AG20443 (cell line): ENCODE data around the gene PIR.

Source experiments
- DNase-seq: peaks from one replicate; pipeline ENCODE4 v3.0.0; 2012; ENCODE audit warnings: low spot score, mixed read lengths

The PIR gene

GRCh38 chrX:15483891-15484290 is 9.2 kb downstream of the PIR start:
- DNase-seq, result no peak

- no peak for DNase-seq
Observed at GRCh38 chrX:15475486-15475885, 17.6 kb downstream of the PIR start.

DNA sequence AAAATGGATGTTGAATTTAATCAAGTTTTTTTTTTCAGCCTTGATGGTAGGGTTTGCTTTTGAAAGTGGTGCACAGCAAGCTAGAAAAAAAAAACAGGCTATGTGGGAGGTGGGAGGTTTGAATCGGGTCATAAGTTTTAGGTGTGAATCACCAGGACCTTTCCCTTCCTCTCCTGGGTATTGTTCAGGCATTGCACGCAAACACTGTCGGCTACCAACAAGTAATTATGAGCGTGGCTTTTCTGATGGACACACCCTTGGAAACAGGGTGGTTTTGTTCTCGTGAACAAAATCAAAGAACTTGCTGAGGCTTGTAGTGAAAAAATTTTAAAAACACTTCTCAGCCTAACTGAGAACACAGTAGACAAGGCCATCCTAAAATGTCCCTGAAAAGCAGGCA is 18.1 kb downstream of the PIR start:
- peak; percentile 29 for DNase-seq

- DNase-seq, result no peak
Observed at GRCh38 chrX:15474028-15474427, 19.1 kb downstream of the PIR start.

DNA sequence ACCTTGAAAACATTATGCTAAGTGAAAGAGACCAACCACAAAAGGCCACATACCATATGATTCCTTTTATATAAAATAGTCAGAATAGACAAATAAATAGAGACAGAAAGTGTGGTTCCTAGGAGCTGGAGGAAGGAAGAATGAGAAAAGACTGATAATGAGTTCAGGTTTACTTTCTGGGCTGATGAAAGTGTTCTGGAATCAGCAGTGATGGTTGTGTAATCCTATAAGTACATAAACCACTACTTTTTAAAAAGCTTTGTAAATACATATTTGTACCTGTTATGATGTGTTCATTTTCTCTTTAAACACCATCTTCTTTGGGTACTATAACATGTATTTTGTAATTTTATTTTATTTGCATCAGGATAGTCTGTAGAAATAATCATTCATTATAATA is 20.6 kb downstream of the PIR start:
- DNase-seq, result no peak

- DNase-seq, result peak; percentile 26
Observed at GRCh38 chrX:15471028-15471427, 22.1 kb downstream of the PIR start.

- no peak for DNase-seq
Observed at GRCh38 chrX:15469613-15470012, 23.5 kb downstream of the PIR start.

- DNase-seq, result peak; percentile 39
Observed at GRCh38 chrX:15468036-15468435, 25.1 kb downstream of the PIR start.

GRCh38 chrX:15465896-15466651 is 27.1 kb downstream of the PIR start:
- DNase-seq, result no peak

- DNase-seq, result peak; percentile 7
Observed at GRCh38 chrX:15465347-15465746, 27.8 kb downstream of the PIR start.

GRCh38 chrX:15464704-15465103 is 28.4 kb downstream of the PIR start:
- DNase-seq, result no peak

GRCh38 chrX:15451913-15452312 is 41.2 kb downstream of the PIR start:
- peak; percentile 11 for DNase-seq

GRCh38 chrX:15448010-15448639 is 45.0 kb downstream of the PIR start:
- DNase-seq, result peak; percentile 35

- no peak for DNase-seq
Observed at GRCh38 chrX:15441464-15441863, 51.7 kb downstream of the PIR start.

DNA sequence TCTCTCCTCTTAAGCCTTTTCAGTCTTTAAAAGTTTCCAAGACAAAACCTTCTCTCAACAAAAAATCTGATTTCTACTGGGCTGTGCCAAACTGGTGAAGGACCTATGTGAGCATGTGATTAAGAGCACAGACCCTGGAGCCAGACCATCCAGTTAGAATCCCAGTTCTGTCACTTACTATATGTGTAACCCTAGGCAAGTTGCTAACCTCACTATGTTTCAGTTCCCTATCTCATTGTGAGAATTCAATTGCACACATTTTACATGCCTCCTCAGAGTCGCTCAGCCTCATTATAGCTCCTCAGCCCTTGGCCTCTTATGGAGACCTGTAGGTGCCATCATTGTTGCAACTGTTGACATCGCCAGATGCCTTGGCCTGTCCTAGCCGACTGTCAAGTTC is 54.8 kb downstream of the PIR start:
- no peak for DNase-seq

DNA sequence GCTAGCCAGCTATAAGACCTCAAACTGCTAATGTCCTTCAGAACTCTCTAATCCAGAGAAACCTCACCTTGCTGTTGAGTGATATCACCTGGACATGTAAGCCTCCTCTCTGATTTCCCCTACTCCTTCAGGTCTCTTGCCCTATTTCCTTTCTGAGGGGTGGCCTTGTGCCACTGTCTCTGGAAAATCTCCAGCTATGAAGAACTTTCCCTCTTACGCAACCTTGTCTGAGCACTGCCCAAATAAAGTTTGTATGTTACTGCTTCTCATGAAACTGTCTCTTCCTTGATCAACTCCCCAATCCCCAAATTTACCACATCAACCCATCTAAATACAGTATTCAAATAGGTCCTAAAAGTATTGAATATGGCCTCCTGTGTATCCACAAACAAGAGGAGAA is 55.4 kb downstream of the PIR start:
- DNase-seq, result no peak

DNA sequence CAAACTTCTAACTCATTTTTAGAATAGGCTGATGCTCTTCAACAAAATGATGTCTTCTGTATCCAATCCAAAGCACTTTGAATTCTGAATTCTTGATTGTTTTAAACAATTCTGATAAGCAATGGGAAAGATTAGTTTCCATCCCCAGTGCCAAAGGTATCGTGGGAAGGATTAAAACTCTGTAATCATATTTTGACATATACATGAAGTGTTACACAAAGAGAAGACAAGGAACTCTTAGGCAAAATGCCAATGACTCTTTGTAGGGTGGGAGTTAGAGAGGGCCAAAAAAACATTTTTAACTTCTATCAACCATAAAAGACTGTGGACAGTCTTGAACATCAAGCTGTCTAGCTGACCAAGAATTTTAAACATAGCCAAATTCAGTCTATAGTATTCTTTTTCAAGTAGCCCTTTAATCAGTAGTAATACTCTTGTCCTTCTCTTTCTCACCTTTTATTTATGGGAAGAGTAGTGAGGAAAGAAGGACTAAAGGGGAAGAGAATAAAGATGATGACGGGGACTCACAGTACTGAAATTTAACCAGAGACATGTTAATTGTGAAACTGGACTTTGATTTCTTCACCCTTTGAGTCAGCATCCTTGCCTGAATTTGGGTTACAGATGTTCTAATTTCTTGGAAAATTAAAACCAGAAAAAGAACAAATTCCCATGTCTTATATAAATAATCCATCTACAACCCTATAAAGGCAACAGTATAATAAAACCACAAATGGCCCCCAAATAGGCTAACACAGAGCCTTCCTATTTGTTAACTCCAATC is 57.1 kb downstream of the PIR start:
- peak; percentile 14 for DNase-seq

DNA sequence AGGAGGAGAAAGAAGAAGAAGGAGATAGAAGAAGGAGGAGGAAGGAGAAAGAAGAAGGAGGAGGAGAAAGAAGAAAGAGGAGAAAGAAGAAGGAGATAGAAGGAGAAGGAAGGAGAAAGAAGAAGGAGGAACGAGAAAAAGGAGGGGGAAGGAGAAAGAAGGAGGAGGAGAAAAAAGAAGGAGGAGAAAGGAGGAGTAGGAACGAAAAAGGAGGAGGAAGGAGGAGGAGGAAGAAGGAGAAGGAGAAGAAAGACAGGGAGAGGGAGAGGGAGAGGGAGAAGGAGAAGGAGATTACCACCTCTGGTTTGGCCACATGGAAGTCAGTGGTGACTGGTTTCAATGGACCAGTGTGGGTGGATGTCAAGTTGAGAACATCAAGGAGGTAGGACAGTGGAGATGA is 58.9 kb downstream of the PIR start:
- no peak for DNase-seq

GRCh38 chrX:15430584-15430983 is 62.5 kb downstream of the PIR start:
- DNase-seq, result peak; percentile 16

GRCh38 chrX:15430076-15430475 is 63.1 kb downstream of the PIR start:
- DNase-seq, result no peak

DNA sequence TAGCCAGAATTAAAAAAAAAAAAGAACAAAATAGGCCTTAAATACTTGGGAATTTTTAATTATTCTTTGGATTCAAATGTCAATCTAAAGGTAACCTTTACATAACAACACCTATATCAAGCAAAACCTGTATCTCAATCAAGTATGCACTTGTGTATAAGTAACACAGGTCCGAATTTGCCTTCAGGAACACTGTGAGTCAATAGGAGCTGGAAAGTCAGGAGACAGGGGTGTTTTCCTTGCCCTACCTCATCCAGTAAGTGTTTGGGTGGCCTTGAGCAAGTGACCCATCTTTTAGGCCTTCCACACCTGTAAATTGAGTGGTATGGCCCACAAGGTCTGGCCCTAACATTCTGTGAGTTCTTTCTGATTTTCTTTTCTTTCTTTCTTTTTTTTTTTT is 68.1 kb downstream of the PIR start:
- no peak for DNase-seq

DNA sequence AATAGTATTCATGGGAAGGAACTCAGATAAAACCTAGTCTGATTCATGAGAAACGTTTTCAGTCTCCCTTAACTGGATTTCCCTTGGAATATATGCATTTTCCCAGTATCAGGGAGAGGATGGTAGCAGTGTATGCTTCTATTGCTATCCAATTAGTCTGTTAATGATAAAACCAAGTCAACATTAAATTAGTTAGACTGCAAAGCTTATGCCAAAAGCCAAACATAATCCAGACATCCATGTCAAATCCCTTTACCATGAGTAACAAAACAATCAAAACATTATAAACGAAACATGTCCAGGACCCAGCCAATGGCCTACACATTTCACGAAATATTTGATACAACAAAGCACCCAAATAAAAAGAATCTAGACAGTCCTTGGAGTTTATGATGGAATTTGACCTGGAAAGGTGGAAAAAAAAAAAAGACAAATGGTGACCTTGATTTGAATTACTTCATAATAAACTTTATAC is 74.4 kb downstream of the PIR start:
- no peak for DNase-seq
